Cortex of kidney (tissue), 1 donor: Measurements from ENCODE around the gene RASGEF1C.
"Not testable (repeated sequence)": the region's sequence is repeated elsewhere in the genome, so short reads cannot be mapped to it uniquely, and the experiment has no call there.

ENCODE experiments used
- DNase-seq: peaks from one replicate; lab custom pipeline; 2025; lab: John Stamatoyannopoulos, UW

The RASGEF1C gene

DNA sequence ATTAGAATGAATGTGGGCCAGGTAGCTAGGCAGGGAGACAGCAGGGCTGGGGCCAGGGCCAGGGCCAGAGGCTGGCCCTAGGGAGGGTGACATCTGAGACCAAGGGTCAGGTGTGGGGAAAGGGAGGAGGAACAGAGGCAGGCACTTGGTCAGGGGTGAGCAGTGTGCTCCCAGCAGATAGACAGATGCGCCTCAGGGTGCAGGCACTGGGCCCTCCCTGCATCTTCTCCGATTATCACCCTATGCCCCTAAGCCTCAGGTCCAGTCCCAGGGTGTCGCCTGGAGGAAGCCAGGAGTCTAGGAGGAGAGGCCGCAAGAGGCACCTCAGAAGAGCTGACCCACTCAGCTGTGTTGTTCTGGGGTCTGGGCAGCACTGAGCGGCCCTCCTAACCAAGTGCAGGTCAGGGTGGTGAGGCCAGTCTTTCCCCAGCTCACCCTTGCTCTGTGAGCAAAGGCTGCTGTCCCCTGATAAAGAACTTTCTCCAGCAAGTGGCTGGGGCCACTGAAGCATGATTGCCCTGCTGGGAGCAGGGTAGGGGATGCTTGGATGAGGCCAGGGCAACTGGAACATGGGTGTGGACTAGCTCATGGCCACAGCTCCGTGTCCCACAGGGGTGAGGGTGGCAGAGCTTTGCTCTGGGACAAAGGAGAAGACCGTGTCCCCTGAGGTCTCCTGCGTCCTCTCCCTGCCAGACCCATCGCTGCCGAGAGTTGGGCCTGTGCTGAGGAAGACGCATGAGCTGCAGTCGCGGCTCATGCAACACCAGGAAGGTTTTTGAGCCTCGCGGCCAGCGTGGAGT, 2.1 kb upstream of the RASGEF1C start:
- no peak for DNase-seq

DNA sequence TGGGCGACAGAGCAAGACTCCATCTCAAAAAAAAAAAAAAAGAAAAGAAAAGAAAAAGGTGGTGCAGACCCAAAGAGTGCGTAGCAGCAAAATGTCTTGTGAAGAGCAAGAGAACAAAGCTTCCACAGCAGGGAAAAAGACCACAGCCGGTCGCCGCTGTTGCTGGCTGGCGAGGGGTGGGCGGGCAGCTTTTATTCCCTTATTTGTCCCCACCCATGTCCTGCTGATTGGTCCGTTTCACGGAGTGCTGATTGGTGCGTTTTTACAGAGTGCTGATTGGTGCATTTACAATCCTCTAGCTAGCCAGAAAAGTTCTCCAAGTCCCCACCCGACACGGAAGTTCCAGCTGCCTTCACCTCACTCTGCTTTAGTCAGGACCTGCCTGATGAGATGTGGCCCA, 1.1 kb upstream of the RASGEF1C start:
- not testable (repeated sequence) for DNase-seq

DNA sequence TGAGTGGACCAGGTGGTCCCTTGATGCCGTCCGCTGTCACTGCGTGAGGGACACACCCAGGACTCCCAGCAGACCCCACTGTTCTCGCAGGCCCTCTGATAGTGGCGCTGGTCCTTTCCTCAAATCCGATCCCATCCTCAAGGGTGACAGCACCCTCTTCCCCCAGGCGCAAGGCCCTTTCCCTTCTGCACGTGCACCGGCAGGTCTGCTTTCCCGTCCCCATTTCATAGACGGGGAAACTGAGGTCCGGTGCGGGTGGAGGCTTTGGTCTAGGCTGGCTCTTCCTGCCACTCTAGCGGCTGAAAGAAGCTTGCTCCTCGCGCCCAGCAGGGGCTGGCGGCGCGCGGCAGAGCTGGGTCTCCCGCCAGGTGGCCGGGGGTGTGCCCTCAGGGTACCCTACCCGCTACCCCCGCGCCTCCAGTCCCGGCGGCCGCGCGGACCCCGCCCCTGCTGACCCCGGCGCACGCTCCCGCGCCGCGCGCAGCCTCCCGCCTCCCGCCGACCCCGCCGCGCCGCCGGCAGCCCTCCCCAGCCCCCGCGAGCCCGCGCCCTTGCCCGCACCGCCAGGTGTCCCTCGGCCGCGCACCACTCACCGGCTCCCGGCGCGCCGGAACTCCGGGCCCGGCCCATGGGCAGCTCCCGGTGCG, 453 bp downstream of the RASGEF1C start:
- DNase-seq = no peak

DNA sequence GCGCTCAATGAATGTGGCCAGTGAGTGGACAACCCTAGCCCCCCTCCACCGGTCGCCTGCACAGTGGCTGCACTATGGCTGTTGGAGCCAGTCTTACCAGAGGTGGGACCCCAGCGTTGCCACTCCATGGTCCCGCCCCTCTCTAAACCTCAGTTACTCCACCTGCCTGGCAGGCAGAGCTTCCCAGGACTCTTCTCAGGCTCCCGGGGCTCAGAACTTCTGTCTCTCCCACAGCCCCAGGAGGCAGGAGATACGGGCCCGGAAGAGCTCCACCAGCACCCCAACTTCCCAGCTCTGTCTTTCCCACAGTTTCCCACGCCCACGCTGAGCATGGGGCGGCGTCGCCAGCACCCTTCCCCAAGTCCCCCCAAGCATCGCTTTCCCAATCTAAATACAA, 975 bp downstream of the RASGEF1C start:
- no peak for DNase-seq

DNA sequence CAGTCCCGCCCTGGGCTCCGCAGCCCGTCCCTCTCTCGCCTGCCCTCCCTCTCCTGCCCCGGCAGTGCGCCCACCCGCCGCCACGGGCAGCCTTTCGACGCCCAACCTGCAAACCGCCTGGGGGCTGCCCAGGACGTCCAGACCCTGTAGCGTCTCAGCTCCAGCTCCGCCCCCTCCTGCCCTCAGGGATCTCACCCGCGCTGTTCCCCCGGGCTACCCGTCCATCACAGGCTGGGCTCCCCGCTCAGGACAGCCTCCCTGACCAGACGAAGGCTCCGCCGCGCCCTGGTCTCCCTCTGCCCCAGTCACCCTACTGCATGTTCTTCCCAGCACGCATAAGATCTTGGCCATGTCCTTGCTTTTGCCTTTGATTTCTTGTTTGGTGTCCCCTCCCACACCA, 1.4 kb downstream of the RASGEF1C start:
- DNase-seq = no peak

DNA sequence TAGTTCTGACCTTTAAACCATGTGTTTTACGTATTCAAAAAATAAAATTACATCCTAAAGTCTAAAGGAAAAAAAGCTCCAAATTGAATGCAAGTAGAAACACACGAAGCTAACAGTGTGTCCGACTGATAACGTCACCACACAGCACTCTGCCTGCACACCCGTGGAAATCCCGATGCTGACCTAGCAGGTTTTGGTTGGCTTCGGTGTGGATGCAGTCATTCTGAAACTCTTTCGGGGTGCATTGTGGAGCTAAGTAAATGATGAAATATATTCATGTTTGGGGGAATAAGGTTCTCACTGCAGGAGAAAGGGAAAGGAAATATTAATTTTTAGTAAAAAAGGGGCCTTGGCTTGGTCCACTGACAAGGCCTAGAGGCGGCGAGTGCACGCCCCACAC, 2.0 kb downstream of the RASGEF1C start:
- DNase-seq = no peak

DNA sequence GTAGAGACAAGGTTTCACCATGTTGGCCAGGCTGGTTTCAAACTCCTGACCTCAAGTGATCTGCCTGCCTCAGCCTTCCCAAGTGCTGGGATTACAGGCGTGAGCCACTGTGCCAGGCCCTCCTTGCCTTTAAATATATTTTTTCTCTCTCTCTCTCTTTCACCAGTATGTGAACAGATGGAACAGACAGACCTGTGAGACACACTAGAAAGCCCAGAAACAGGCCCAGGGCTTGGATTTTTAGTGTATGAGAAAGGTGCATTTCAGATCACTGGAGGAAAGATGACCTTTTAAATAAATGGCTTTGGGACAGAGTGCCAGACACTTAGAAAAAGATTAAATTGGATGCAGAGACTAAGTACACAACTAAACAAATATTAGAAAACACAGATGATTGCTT, 3.1 kb downstream of the RASGEF1C start:
- DNase-seq = no peak

DNA sequence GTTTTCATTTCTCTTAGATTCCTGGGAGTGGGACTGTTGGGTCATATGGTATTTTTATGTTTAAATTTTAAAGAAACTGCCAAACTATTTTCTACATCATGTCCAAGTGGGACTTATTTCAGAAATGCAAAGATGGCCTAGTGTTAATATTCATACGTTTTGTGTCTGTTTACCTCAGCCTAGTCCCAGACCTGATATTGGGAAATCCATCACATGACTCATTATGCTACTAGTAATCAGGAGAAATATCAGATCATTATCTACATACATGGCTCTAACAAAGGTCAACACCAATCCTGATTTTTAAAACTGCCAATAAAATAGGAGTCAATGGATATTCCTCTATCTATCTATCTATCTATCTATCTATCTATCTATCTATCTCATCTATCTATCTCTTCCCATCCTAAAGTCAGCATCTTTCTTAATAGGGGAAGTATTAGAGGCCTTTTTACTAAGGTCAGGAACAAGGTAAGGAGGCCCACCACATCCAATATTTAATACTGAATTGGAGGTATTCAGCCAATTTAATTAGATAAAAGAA, 4.7 kb downstream of the RASGEF1C start:
- DNase-seq = no peak

DNA sequence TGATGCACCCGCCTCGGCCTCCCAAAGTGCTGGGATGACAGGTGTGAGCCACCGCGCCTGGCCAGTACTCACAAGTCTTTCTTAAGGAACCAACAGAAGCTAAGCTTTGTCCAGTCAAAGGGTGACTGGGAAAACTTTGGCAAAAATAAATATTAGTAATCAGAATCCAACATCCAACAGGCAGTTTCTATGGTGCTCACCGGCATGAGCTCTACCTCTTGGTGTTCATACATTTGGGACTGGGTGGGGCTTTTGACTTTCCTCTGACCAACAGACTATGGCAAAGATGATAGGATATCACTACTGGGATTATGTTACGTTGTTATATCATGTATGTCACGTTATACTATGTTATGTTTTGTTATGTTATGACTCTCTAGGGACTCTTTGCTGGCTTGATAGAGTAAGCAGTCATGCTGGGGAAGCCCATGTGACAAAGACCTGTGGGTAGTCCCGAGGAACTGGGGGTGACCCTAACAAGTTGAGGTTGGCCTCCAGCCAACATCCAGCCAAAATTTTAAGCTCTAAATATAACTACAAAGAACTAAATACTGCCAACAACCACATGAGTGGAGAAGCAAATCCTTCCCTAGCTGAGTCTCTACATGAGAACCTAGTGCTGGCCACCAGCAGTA, 6.0 kb downstream of the RASGEF1C start:
- DNase-seq = no peak

DNA sequence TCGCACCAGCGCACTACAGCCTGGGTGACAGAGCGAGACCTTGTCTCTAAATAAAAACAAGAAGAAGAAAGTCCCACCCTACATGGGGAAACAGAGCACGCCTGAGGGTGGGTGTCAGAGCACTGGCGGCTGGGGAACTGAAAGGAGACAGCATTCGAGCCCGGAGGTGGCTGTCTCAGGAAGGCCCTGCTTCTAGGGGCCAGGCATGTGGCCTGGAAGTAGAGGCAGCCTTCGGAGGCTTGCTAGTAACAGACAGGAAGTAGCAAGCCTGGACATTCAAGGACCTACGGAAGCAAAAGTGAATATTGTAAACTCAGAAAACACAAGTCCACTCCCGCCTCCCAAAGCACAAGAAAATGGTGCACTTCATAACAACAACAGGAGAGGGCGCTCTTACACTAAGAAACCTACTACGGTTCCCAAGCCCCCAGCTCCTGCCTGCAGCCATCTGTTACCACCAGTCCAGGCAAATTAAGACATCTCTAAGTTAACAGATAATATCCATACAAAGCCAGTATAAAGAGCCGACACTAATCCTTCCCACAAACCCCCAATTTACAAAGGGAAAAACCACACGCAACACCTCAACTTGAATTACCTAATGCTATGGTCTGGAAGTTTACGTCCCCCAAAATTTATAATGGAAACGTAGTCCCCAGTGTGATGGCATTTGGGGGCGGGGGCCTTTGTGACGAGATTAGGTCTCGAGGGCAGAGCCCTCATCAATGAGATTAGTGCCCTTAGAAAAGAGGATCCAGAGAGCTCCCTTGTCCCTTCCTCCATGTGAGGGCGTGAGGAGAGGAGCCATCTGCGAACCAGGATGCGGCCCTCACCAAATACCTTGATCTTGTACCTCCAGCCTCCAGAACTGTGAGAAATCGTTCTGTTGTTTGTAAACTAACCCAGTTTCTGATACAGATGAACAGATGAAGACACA, 7.7 kb downstream of the RASGEF1C start:
- DNase-seq = no peak

DNA sequence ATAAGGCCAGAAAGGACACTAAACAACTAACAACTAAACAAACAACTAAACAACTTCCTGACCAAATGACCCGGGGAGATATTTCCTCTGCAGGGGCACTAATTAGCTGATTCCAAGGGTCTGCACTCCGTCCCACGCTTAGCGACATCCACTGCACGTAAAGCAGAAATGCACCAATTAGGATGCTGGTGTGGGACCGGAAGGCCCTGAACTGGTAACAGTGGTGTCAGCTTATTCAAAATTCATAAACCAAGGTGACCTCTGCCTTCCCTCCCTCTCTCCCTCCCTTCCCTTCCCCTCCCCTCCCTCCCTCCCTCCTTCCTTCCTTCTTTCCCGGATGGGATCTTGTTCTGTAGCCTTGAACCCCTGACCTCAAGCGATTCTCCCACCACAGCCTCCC, 9.6 kb downstream of the RASGEF1C start:
- no peak for DNase-seq

DNA sequence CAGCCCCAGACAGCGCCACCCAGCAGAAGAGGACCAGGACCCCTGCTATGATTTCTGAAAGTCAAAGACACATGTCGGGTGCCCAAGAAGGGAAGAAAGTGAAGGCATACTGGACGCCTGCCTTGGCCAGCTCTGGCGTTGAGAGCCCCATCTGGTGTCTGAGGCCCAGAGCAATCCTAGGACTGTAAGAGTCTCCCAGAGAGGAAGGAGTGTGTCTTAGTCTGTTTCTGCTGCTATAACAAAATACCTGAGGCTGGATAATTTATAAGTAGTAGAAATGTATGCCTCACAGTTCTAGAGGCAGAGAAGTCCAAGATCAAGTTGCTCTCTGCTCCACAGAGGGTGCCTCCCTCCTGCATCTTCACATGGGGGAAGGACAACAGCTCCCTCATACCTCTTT, 10.8 kb downstream of the RASGEF1C start:
- no peak for DNase-seq

DNA sequence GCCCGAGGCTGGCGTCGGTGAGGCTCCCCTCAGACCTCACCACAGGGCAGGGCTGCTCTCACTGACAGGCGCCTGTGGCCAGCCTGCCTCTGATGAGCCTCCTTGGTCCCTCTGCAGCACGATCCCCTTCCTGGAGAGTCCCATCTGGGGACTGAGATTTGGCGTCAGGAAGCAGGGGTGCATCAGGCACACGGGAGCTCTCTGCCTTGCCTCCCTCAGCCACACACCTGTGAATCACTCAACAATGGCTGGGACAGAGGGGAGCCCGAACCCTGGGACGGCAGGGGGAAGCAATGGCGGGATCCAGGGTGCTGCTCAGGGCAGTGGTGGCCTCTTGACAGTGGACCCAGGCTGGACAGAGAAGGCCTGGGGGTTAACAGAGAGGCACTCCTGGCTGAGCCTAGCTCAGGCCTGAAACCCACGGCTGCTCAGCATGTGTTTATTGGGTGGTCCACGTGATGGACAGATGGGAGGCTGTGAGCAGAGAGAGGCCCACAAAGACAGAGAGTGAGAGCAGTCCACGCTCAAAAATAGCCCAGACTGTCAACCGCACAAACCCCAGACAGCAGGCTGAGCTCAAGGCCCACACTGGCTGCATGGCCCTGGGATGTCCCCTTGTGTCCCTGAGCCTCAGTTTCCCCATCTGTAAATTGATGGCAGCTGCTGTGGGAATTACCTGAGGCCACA, 11.9 kb downstream of the RASGEF1C start:
- no peak for DNase-seq

DNA sequence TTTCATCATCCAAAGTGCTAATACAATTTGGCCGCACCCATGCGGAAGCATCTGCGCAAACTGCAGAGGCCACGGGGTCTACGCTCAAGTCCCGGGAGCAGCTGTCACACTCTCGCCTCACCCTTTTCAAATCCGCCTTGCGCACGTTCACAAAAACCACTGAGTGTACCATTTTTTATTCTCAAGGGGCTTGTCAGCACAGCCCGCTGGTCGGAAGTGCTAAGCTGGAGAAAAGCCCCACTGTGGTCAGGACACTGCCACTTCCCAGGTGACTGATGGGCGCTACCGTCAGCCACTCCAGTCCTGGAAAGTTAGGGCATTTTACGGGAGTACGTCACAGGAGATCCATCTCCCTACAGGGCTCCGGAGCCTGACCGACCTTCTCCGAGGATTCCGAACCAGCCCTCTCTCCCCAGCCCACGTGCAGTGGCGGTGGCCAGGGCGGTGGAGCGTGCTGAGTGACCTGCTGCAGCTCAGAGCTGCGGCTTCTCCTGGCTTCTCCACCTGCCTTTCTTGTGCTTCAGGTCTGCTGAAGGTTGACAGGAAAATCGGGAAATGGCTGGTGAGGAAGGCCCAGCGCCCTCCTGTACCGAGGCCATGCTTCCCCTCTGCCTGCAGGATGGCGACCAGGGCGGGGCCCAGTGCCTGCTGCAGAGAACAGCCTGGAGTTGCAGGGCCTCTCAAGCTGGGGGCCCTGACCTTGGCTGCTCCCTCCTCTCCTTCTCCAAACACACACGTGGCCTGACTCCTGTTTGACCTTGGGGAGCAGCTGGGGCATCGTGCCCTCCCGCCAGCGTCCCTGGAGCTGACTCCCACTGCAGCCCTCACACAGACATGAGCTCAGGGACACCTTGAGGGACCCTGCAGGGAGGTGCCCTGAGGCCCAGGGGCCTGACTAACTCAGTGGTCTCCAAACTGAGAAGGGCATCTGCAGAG, 14.3 kb downstream of the RASGEF1C start:
- no peak for DNase-seq

DNA sequence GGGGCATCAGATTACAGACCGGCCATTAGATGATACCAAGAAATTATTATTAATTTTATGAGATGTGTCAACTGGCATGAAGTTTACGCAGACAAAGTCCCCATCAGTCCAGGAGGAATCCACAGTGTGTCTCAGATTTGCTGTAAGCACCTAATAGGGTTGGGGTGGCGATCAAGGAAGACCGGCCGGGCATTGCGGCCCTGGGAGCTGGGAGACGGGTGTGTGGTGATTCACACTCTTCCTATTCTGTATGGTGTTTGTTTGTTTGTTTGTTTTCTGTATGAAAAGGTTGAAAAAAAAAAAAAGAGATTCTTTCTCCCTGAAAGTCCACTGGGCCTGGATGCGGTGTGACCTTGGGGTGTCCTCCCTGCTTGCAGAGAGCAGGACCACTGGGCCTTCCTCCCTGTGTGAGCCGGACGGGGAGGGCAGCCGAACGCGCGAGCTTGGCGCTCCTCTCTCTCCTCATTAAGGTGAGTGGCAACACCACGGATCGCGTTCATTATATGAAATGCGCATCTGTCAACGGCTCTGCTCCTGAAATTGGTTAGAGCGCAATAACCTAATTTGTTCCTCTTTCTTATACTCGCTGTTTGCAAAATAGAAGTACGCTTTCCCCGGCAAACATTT, 15.1 kb downstream of the RASGEF1C start:
- DNase-seq = no peak

DNA sequence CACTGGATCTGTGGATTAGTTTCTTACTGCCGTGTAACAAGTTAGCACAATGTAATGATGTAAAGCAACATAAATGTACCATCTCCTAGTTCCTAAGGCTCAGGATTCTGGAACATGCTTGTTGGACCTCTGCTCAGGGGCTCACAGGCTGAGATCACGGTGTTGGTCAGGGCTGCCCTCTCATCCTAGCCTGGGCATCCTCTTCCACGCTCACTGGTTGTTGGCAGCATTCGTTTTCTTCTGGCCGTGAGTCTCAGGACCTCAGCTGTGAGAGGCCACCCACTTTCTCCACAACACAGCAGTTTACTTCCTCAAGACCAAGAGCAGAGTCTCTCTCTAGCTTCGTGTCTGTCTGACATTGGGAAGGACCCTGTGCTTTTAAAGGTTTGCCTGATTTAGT, 17.3 kb downstream of the RASGEF1C start:
- DNase-seq = no peak

DNA sequence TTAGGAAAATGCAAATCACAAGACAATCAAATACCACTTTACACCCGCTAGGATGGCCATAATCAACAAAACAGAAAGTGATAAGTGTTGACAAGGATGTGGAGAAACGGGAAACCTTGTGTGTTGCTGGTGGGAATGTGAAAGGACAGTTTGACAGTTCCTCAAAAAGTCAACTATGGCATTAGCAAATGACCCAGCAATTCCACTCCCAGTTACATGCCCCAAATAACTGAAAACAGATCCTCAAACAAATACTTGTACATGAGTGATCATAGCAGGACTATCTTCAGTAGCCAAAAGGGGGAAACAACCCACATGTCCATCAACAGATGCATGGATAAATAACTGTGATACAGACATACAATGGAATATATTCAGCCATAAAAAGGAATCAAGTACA, 21.2 kb downstream of the RASGEF1C start:
- DNase-seq = no peak

DNA sequence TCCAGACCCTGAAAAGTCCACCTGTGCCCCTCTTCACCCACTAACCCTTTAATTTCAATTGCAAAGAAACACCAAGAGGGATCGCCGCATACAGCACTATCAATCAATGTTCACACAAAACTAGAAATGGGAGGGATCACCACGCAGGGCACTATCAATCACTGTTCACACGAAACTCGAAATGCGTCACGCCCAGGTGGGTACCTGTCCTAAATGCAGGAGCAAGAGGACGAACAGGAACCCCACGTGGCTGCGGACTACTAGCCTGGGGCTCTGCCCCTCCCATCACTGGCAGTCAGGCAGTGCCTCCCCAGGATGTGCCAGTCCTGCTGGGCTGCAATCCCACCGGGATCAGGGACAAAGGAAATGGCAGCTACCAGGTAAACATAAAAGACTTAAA, 28.2 kb downstream of the RASGEF1C start:
- DNase-seq = no peak

DNA sequence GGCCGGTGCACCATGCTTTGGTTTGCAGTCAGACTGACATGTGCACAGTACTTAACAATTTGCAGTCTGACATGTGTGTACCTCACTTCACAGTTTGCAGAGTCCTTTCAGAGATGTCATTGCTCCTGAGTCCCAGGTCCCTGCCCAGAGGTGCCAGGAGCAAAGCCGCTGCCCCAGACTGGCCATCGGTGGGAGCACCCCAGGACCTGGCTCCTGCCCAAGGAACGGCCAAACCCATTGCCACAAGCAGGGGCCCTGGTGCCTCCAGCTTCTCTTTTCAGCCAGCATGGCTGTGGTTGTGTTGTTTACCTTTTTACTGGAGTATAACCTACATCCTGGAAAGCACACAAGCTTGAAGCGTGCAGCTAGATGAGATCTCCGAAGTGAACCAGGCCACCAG, 28.6 kb downstream of the RASGEF1C start:
- DNase-seq = no peak
